RWPE2 (cell line): Measurements from ENCODE around the gene SCAF11.

Source experiments
- ATAC-seq: fragments of 200-7000 bp; cut with Tn5 transposase; 3 replicates; pipeline ENCODE4 v1.9.1; 2021; ENCODE audit warnings: low read depth
- DNase-seq: peaks from one replicate; pipeline ENCODE4 v3.0.0-alpha.2; 2020; ENCODE audit warnings: low spot score
- H3K27ac ChIP-seq: fragments of 450-650 bp; 2 replicates; pipeline ENCODE4 v1.5.1; 2017; ENCODE audit warnings: mild to moderate bottlenecking; ENCODE audit not compliant: poor library complexity, severe bottlenecking
- H3K27me3 ChIP-seq: fragments of 250-450 bp; sonication (Bioruptor Pico); 2 replicates; pipeline ENCODE4 v1.5.1; 2021; ENCODE audit warnings: mild to moderate bottlenecking, moderate library complexity; ENCODE audit not compliant: insufficient read depth, poor library complexity, severe bottlenecking
- H3K36me3 ChIP-seq: fragments of 250-450 bp; sonication (Bioruptor Pico); 2 replicates; pipeline ENCODE4 v1.5.1; 2020; ENCODE audit warnings: low read depth, mild to moderate bottlenecking, moderate library complexity
- H3K4me1 ChIP-seq: fragments of 250-450 bp; sonication (Bioruptor Pico); 2 replicates; pipeline ENCODE4 v1.5.1; 2021; ENCODE audit warnings: mild to moderate bottlenecking, moderate library complexity; ENCODE audit not compliant: insufficient read depth, poor library complexity, severe bottlenecking
- H3K4me3 ChIP-seq: fragments of 250-450 bp; sonication (Bioruptor Pico); 2 replicates; pipeline ENCODE4 v1.5.1; 2021; ENCODE audit warnings: mild to moderate bottlenecking, moderate library complexity; ENCODE audit not compliant: severe bottlenecking
- H3K9me3 ChIP-seq: fragments of 250-450 bp; sonication (Bioruptor Pico); 2 replicates; pipeline ENCODE4 v1.5.1; 2021; ENCODE audit warnings: mild to moderate bottlenecking, moderate library complexity; ENCODE audit not compliant: severe bottlenecking
- TF ChIP-seq, protein P1 (sequence below): fragments of 450-650 bp; IDR thresholded peaks from one replicate; pipeline ENCODE4 v1.5.1; 2017; ENCODE audit warnings: mild to moderate bottlenecking, moderate library complexity; ENCODE audit not compliant: poor library complexity, severe bottlenecking

The SCAF11 gene

GRCh38 chr12:45994736-45995135 is 4.4 kb upstream of the SCAF11 start:
- Histone ChIP-seq H3K27me3 (no peaks in the 10 kb centered on the region), H3K4me3 (no peak overlapping the region), H3K36me3 (no peaks in the 10 kb centered on the region), H3K4me1 (no peaks in the 10 kb centered on the region), H3K9me3 (no peaks in the 10 kb centered on the region), H3K27ac (no peak overlapping the region)
- DNase-seq (no peak), ATAC-seq (no peak)
- TF ChIP-seq, protein P1, sequence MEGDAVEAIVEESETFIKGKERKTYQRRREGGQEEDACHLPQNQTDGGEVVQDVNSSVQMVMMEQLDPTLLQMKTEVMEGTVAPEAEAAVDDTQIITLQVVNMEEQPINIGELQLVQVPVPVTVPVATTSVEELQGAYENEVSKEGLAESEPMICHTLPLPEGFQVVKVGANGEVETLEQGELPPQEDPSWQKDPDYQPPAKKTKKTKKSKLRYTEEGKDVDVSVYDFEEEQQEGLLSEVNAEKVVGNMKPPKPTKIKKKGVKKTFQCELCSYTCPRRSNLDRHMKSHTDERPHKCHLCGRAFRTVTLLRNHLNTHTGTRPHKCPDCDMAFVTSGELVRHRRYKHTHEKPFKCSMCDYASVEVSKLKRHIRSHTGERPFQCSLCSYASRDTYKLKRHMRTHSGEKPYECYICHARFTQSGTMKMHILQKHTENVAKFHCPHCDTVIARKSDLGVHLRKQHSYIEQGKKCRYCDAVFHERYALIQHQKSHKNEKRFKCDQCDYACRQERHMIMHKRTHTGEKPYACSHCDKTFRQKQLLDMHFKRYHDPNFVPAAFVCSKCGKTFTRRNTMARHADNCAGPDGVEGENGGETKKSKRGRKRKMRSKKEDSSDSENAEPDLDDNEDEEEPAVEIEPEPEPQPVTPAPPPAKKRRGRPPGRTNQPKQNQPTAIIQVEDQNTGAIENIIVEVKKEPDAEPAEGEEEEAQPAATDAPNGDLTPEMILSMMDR, result no peak

DNA sequence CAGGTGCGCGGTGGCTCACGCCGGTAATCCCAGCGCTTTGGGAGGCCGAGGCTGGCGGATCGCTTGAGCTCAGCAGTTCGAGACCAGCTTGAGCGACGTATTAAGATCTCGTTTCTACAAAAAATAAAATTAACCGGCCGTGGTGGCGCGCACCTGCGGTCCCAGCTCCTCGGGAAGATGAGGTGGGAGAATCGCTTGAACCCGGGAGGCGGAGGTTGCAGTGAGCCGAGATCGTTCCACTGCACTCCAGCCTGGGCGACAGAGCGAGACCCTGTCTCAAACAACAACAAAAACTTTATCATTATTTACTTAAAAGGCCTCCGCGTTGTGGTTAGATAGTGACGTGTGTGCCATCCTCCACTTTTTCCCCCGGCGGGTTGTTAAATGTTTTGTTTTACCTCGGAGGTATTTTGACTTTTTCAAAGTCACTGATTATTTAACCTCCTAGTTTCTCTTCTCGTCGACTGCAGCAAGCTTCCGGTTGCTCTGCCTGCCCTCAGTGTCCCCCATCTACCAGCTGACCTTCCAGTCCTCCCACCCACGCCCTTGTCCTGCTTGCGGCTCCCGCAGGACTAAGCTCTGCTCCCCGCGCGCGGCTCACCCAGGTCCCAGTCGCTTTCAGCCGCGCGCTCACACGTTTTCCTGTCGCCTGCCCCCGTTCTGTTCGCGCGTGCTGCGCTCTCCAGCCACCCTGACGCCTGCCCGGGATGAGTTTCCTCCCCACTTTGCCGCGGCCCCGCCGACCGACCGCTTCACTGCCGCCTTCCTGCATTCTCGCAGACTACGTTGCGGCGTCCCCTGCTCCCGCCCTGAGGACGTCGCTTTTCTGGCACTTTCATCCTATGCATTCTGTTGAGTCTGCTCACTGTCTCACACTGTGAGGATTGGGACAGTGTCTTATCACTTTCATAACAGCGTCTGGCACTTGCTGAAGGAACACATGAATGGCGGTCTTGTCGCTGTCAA is 1.2 kb upstream of the SCAF11 start:
- peak; percentile 68 for DNase-seq
- TF ChIP-seq, protein P1, result no peak
- H3K27ac ChIP-seq, result peak overlapping the region; percentile 88
- H3K9me3 ChIP-seq, result no peaks in the 10 kb centered on the region
- H3K4me1 ChIP-seq, result peaks cover 15% of the 10 kb centered on the region
- peaks cover 10% of the 10 kb centered on the region for H3K36me3 ChIP-seq
- ATAC-seq, result peak; percentile 24
- H3K4me3 ChIP-seq, result peak overlapping the region; percentile 48
- no peaks in the 10 kb centered on the region for H3K27me3 ChIP-seq

- ATAC-seq, result peak; percentile 51
- Histone ChIP-seq H3K4me3 (peak overlapping the region; percentile 75), H3K36me3 (peaks cover 21% of the 10 kb centered on the region), H3K4me1 (peaks cover 15% of the 10 kb centered on the region), H3K27ac (peak overlapping the region; percentile 88), H3K27me3 (no peaks in the 10 kb centered on the region), H3K9me3 (no peaks in the 10 kb centered on the region)
- TF ChIP-seq, protein P1, result no peak
- peak; percentile 69 for DNase-seq
Observed at GRCh38 chr12:45989721-45990467, 480 bp downstream of the SCAF11 start.

DNA sequence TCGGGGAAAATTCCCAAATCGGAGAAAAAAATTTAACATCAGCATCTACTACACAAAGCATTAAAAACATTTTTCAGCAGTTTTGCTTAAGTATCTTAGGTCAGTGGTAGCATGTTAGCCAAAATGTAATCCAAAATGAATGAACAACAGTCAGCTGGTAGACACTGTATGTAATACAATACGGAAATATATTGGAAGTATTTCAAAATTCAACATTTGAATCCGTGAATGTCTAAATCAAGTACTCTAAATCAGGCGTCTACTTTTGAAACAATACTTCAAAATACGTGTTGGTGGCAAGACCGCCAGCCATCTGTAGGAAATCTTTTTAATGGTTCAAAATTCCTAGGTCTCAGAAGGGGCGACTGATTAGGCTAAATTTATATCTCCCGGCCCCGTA is 1.1 kb downstream of the SCAF11 start:
- Histone ChIP-seq H3K4me3 (peak overlapping the region; percentile 75), H3K9me3 (no peaks in the 10 kb centered on the region), H3K27me3 (no peaks in the 10 kb centered on the region), H3K4me1 (peaks cover 15% of the 10 kb centered on the region), H3K27ac (peak overlapping the region; percentile 88), H3K36me3 (peaks cover 21% of the 10 kb centered on the region)
- TF ChIP-seq, protein P1, result no peak
- DNase-seq (no peak), ATAC-seq (no peak)
